Fibroblast of mammary gland (primary cell): ENCODE measurements around the gene APBB2.

Experiments
- DNase-seq: peaks from one replicate; pipeline ENCODE4 v3.0.0-alpha.2; 2010; ENCODE audit warnings: low read depth
- H3K4me3 ChIP-seq: 2 replicates; pipeline ENCODE4 v1.5.1; 2011; ENCODE audit warnings: low read depth, mild to moderate bottlenecking, low read length, moderate library complexity; ENCODE audit not compliant: control insufficient read depth
- CTCF ChIP-seq: conservative IDR thresholded peaks from 2 replicates; pipeline ENCODE4 v1.5.1; 2011; ENCODE audit warnings: low read depth, low read length, inconsistent platforms; ENCODE audit not compliant: control insufficient read depth, insufficient read depth

The APBB2 gene

GRCh38 chr4:41095973-41096372 lies 118.4 kb downstream of the APBB2 start:
- no peak overlapping the region for H3K4me3 ChIP-seq
- TF ChIP-seq CTCF: no peak
- peak; percentile 47 for DNase-seq

GRCh38 chr4:41095192-41095872 lies 119.0 kb downstream of the APBB2 start:
- no peak for TF ChIP-seq CTCF
- DNase-seq: no peak
- H3K4me3 ChIP-seq: no peak overlapping the region

DNA sequence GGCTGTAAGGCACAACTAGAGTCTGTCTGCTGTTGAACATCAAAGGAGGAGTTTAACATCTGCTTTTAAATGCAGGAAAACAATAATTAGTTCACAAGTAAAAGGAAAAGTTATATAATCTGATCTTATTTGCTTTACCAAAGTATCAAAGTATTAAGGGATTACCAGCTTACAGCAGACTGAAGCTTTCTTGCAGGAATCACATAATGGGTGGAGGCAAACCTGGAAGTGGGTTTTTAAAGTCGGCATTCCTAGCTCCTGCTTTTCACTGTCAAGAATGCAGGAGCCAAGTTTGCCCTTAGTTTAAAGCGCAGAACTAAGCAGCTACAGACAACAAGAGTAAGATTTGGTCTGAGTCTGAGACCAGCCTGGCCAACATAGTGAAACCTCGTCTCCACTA lies 122.2 kb downstream of the APBB2 start:
- TF ChIP-seq CTCF: no peak

DNA sequence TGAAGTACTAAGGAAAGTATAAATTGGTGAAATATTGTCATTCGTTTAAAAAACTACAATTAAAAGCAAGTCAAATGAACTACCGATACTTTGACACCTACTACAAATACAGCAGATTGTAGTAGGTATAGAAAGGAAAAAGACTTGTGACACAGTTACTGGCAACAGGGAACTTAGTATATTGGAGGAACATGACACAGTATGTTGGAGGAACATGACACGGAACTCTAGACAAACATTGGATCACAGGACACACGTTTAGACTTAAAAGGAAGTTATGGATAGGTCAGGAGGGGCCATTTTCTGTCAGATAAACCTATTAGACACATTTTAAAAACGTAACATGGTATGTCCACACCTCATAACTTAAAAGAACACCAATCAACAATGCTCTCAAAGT lies 132.5 kb downstream of the APBB2 start:
- no peak overlapping the region for H3K4me3 ChIP-seq
- no peak for DNase-seq
- no peak for TF ChIP-seq CTCF

More for the DNA sequence above, 122.2 kb downstream of the APBB2 start:
- no peak overlapping the region for H3K4me3 ChIP-seq
- DNase-seq: no peak

GRCh38 chr4:41080976-41081375 lies 133.4 kb downstream of the APBB2 start:
- no peak for DNase-seq
- H3K4me3 ChIP-seq: no peak overlapping the region
- no peak for TF ChIP-seq CTCF

- H3K4me3 ChIP-seq: no peak overlapping the region
- TF ChIP-seq CTCF: no peak
- DNase-seq: no peak
Observed at GRCh38 chr4:41079881-41080560, 134.3 kb downstream of the APBB2 start.
